Measurements from ENCODE around the gene TOR3A. TPM values are rescaled to one million over a fixed set of nuclear protein-coding genes. Genes with fewer than 3 reads are reported as not detected.

TOR3A gene
- total RNA-seq (2021; ENCODE audit: unreplicated experiment), result 27.0 TPM
- polyA plus RNA-seq (2012), result 18.4 and 19.3 TPM in 2 replicates
- percentile 55 among the genes with signal in this experiment for Bru-seq, nascent RNA
- BruChase-seq, experiment 1, labeled RNA remaining after a 6-hour chase, result percentile 76 among the genes with signal in this experiment
- BruChase-seq, experiment 2, labeled RNA remaining after a 2-hour chase, result percentile 64 among the genes with signal in this experiment
- long read RNA-seq, transcript TOR3A-203 (6 exons, 2,724 nt), result major isoform, 86 of 135 reads
- long read RNA-seq, partial matches to known transcripts, result 11 of 135 reads
- long read RNA-seq, other reads (novel, unspliced or antisense), result 38 of 135 reads

- DNase-seq (ENCODE audit: low read depth, low spot score) (peak; percentile 68), ATAC-seq (peak; percentile 92)
- Histone ChIP-seq H2AFZ (ENCODE audit: low read depth, low read length, poor library complexity, severe bottlenecking) (no peak within 1 kb of the TSS), H3K9me2 (ENCODE audit: insufficient read depth) (no peaks in the 10 kb centered on the region), H3K4me3 (replicated peaks in 1 of 2; ENCODE audit: low read depth in 1 of 2, low read length in 2 of 2) (peak within 1 kb of the TSS; percentile 73 to 82), H3K79me2 (ENCODE audit: insufficient read depth, low read length) (peaks cover 28% of the 10 kb centered on the region), H3K27me3 (ENCODE audit: insufficient read depth, low read length) (no peaks in the 10 kb centered on the region), H4K20me1 (ENCODE audit: insufficient read depth) (no peaks in the 10 kb centered on the region), H3K4me2 (ENCODE audit: low read length) (peak within 1 kb of the TSS; percentile 91), H3K27ac (ENCODE audit: low read depth, low read length) (peak within 1 kb of the TSS; percentile 74), H3K36me3 (ENCODE audit: control insufficient read depth in 1 of 2, insufficient read depth in 2 of 2, low read length in 2 of 2) (peaks cover 0 to 6% of the 10 kb centered on the region in 2 experiments; a peak in 1 of 4 replicates), H3K9ac (ENCODE audit: low read length) (peak within 1 kb of the TSS; percentile 88), H3K9me3 (ENCODE audit: control insufficient read depth in 1 of 2, insufficient read depth in 1 of 2, low read depth in 1 of 2, low read length in 2 of 2) (no peaks in the 10 kb centered on the region), H3K4me1 (ENCODE audit: control insufficient read depth in 1 of 2, insufficient read depth in 2 of 2, low read length in 2 of 2) (peaks cover 0 to 23% of the 10 kb centered on the region in 2 experiments; a peak in 3 of 4 replicates)
- RAD21 ChIA-PET (ENCODE audit: low non-redundant PET in 1 of 2, low total read pairs in 2 of 2, uncharacterized antibody in 2 of 2, unreplicated experiment in 2 of 2), result no interaction called here
- POLR2A ChIA-PET, result interaction anchor here (0.5 kb wide), 1 partner anchor 212 kb away, joined by 4 read pairs; the partner anchor contains the start of gene SOAT1
- TF ChIP-seq EZH2 (IDR thresholded peaks at IDR 0.05) (no peak), POLR2AphosphoS5 (IDR thresholded peaks at IDR 0.05; ENCODE audit: low read depth, low read length) (peak; percentile 86), POLR2A (IDR thresholded peaks at IDR 0.05; ENCODE audit: borderline replicate concordance, extremely low read depth, insufficient read depth, insufficient read length) (no peak), JUND (IDR thresholded peaks at IDR 0.05) (no peak), MAX (IDR thresholded peaks at IDR 0.05) (peak; percentile 89), RAD21 (IDR thresholded peaks at IDR 0.05; ENCODE audit: low read depth) (no peak), SIN3A (IDR thresholded peaks at IDR 0.05; ENCODE audit: low read depth) (peak; percentile 83), CTCF (IDR thresholded peaks at IDR 0.05 in 2 of 3, conservative IDR thresholded peaks at IDR 0.05 in 1 of 3; ENCODE audit: borderline replicate concordance in 1 of 3, insufficient read depth in 1 of 3, low read depth in 2 of 3, low read length in 2 of 3) (no peak), SP1 (IDR thresholded peaks at IDR 0.05; ENCODE audit: low read depth) (peak; percentile 49; the same call in 1 of the 2 replicates), ATF3 (IDR thresholded peaks at IDR 0.05) (no peak), ZFX (IDR thresholded peaks at IDR 0.05) (peak; percentile 93; the same call in 1 of the 2 replicates)
- no TSS peak for BruUV-seq (replicated peaks)
- intact Hi-C loops (cut with micrococcal nuclease), result no loop called here
- CTCF ChIA-PET, result interaction anchor here (1.3 to 2.0 kb wide), 2 partner anchors 269 to 733 kb away, joined by 3 to 10 read pairs; no protein-coding TSS in a partner anchor
These were observed at the start of gene TOR3A for GRCh38 chr1:179081687-179082332. Gene TOR3A (plus strand): TSS chr1:179082070. CDS start chr1:179082129, 59 bp downstream.

Data from HCT116 (cell line).